HepG2 (cell line): ENCODE data around the gene MUC6.

ENCODE experiments used
- FOXA3 ChIP-seq: IDR thresholded peaks from 2 replicates; pipeline ENCODE4 v1.6.1; 2016; ENCODE audit warnings: missing genetic modification reagents, missing compliant biosample characterization
- HMG20B ChIP-seq: conservative IDR thresholded peaks from 2 replicates; pipeline ENCODE4 v1.6.1; 2016; ENCODE audit warnings: missing genetic modification reagents, missing compliant biosample characterization
- JUN ChIP-seq: sonication (generic); formaldehyde crosslinking; IDR thresholded peaks from 2 replicates; pipeline ENCODE4 v1.4.0; 2020; ENCODE audit warnings: mild to moderate bottlenecking, missing genetic modification reagents
- NCOA1 ChIP-seq: sonication (generic); formaldehyde crosslinking; IDR thresholded peaks from 2 replicates; pipeline ENCODE4 v1.9.0; 2021; ENCODE audit warnings: missing genetic modification reagents
- SIN3A ChIP-seq: IDR thresholded peaks from 2 replicates; pipeline ENCODE4 v1.6.1; 2011; ENCODE audit warnings: low read depth, mild to moderate bottlenecking, control low read depth, low read length, borderline replicate concordance
- SSRP1 ChIP-seq: IDR thresholded peaks from 2 replicates; pipeline ENCODE4 v1.6.1; 2016; ENCODE audit warnings: control low read depth
- TCF7L2 ChIP-seq: IDR thresholded peaks from 2 replicates; pipeline ENCODE4 v1.6.1; 2011; ENCODE audit warnings: mild to moderate bottlenecking, low read depth, low read length, moderate library complexity
- ZBTB34 ChIP-seq: sonication (generic); formaldehyde crosslinking; IDR thresholded peaks from 2 replicates; pipeline ENCODE4 v1.8.0; 2022; ENCODE audit warnings: mild to moderate bottlenecking, missing genetic modification reagents
- TF ChIP-seq, protein P1 (sequence below): sonication (generic); formaldehyde crosslinking; IDR thresholded peaks from 2 replicates; pipeline ENCODE4 v1.8.0; 2022; ENCODE audit warnings: mild to moderate bottlenecking, missing genetic modification reagents; ENCODE audit not compliant: insufficient replicate concordance

DNA sequence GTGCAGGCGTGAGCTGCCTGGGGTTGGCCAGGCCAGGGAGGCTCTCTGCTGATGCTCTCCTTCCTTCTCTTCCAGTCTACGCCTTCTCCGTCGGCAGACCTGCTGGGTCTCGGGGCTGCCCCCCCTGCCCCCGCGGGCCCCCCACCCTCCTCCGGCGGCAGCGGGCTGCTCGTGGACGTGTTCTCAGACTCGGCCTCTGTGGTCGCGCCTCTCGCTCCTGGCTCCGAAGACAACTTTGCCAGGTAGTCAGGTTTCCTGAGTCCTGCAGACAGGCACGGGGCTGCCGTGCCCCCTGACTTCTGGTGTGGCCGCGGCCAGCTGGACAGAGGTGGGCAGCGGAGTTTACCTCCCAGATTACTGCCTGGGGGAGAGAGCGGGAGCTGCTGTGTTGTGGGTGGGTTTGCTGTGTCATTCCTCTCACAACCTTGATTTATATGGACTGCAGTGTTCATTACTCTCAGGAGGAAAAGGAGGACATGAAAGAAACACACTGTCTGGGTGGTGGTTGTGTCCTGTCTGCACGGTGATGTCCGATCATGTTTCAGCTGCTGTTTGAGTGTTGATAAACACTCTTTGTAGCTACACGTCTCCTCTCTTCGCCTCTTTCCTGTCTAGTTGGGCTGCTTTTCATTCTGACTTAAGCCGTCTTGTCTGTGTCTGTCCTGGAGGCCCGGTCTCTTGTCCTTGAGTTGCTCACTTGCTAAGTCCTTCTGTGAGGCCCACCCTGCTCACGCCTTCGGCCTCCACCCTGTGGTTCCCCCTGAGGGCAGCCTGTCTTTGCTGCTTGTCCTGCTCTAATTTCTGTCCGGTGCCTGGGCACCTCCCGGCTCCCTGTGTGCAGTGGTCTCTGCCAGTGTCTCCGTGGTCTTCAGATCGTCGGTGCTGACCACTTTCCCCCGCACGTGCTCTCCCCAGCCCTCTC, 35.9 kb downstream of the MUC6 start:
- no peak for TF ChIP-seq ZBTB34 (CRISPR knock-in tag)
- no peak for TF ChIP-seq TCF7L2
- TF ChIP-seq NCOA1 (CRISPR knock-in tag), result no peak
- TF ChIP-seq, protein P1, sequence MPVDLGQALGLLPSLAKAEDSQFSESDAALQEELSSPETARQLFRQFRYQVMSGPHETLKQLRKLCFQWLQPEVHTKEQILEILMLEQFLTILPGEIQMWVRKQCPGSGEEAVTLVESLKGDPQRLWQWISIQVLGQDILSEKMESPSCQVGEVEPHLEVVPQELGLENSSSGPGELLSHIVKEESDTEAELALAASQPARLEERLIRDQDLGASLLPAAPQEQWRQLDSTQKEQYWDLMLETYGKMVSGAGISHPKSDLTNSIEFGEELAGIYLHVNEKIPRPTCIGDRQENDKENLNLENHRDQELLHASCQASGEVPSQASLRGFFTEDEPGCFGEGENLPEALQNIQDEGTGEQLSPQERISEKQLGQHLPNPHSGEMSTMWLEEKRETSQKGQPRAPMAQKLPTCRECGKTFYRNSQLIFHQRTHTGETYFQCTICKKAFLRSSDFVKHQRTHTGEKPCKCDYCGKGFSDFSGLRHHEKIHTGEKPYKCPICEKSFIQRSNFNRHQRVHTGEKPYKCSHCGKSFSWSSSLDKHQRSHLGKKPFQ, result no peak
- no peak for TF ChIP-seq HMG20B (CRISPR knock-in tag)
- TF ChIP-seq SIN3A, result no peak
- no peak for TF ChIP-seq SSRP1 (CRISPR knock-in tag)
- no peak for TF ChIP-seq FOXA3 (CRISPR knock-in tag)
- TF ChIP-seq JUN (CRISPR knock-in tag), result no peak
